ENCODE measurements around the gene ISM1. TPM values are rescaled to one million over a fixed set of nuclear protein-coding genes. Genes with fewer than 3 reads are reported as not detected.

ISM1 gene
- total RNA-seq, 1 experiment from 2014 or later, result not detected

DNA sequence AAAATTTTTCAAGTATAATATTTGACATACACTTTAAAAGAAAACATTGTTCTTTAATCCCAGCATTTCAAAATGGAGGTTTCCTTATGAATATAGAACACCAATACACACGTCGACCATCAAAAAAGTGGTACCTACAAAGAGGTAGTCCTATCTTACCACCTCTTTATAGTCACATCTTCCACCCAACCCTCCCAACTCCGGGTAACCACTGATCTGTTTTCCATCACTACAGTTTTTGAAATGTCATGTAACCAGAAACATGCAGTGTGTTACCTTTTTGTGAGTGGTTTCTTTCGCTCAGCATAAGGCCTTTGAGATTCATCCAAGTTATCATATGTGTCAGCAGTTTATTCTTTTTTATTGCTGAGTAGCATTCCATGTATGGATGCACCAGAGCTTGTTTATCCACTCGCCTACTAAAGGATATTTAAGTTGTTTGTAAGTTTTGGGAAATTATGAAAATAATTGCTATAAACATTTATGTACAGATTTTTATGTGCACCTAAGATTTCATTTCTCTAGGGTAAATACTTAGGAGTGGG, 104.8 kb downstream of the ISM1 start:
- Mint-ChIP-seq H3K9me3 (ENCODE audit: low read depth, unreplicated experiment) (peaks cover 6% of the 10 kb centered on the region), H3K4me3 (ENCODE audit: low read depth, unreplicated experiment) (no peak overlapping the region), H3K4me1 (ENCODE audit: low read depth, unreplicated experiment) (peaks cover 26% of the 10 kb centered on the region), H3K27ac (ENCODE audit: unreplicated experiment) (no peak overlapping the region), H3K36me3 (ENCODE audit: insufficient read depth, unreplicated experiment) (no peaks in the 10 kb centered on the region), H3K27me3 (ENCODE audit: unreplicated experiment) (no peaks in the 10 kb centered on the region)
- intact Hi-C loops (cut with micrococcal nuclease; ENCODE audit: unreplicated experiment), result loop anchor here (1.0 kb wide), 1 partner anchor 220 kb away; no protein-coding TSS in a partner anchor
- BruUV-seq (replicated peaks), result no TSS peak
- no peak for DNase-seq
- TF ChIP-seq, protein P1, sequence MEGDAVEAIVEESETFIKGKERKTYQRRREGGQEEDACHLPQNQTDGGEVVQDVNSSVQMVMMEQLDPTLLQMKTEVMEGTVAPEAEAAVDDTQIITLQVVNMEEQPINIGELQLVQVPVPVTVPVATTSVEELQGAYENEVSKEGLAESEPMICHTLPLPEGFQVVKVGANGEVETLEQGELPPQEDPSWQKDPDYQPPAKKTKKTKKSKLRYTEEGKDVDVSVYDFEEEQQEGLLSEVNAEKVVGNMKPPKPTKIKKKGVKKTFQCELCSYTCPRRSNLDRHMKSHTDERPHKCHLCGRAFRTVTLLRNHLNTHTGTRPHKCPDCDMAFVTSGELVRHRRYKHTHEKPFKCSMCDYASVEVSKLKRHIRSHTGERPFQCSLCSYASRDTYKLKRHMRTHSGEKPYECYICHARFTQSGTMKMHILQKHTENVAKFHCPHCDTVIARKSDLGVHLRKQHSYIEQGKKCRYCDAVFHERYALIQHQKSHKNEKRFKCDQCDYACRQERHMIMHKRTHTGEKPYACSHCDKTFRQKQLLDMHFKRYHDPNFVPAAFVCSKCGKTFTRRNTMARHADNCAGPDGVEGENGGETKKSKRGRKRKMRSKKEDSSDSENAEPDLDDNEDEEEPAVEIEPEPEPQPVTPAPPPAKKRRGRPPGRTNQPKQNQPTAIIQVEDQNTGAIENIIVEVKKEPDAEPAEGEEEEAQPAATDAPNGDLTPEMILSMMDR (IDR thresholded peaks at IDR 0.05; ENCODE audit: unreplicated experiment), result no peak
- CTCF ChIA-PET, result no interaction called here

DNA sequence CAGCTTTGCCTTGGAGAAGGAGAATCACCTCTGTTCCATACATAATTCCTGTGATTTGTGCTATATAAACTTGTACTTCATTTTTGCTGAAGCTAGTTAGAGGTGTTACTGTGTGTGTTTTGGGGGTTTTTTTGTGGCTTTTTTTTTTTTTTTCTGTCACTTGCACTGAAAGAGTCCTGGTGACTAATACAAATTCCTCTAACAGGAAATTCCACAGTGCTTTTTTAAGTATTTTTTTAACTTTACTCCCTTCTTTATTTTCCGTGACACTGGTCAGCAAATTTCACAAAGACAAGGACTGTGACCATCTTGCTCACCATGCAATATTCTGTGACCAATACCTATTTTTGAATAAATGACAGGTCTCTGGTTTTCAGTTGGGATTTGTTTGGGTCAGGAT, 110.5 kb downstream of the ISM1 start:
- Mint-ChIP-seq H3K4me1 (ENCODE audit: low read depth, unreplicated experiment) (peaks cover 50% of the 10 kb centered on the region), H3K27me3 (ENCODE audit: unreplicated experiment) (no peaks in the 10 kb centered on the region), H3K9me3 (ENCODE audit: low read depth, unreplicated experiment) (peaks cover 6% of the 10 kb centered on the region), H3K36me3 (ENCODE audit: insufficient read depth, unreplicated experiment) (no peaks in the 10 kb centered on the region), H3K27ac (ENCODE audit: unreplicated experiment) (peak overlapping the region; percentile 48), H3K4me3 (ENCODE audit: low read depth, unreplicated experiment) (no peak overlapping the region)
- CTCF ChIA-PET, result interaction anchor here (0.6 to 1.7 kb wide), 2 partner anchors 215 to 257 kb away, joined by 3 to 4 read pairs; no protein-coding TSS in a partner anchor
- TF ChIP-seq, protein P1 (IDR thresholded peaks at IDR 0.05; ENCODE audit: unreplicated experiment), result no peak
- no TSS peak for BruUV-seq (replicated peaks)
- intact Hi-C loops (cut with micrococcal nuclease; ENCODE audit: unreplicated experiment), result no loop called here
- DNase-seq, result no peak

DNA sequence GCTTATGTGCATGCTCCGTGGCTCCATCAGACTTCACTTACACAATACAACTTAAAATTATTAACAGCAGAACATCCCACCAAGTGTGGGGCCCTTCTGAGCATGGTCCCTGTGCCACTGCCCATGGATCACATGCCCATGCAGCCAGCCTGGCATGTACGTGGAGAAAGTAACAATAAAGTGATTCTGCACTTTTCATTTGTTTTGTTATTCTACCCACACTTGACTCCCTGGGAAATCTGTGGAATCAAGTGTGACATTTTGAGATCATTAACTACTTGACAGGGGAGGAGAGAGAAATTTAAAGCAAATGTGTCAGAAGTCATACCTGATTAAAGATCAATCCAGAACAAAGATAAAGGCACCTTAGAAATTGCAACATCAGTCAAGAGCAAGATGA, 112.0 kb downstream of the ISM1 start:
- Mint-ChIP-seq H3K9me3 (ENCODE audit: low read depth, unreplicated experiment) (no peaks in the 10 kb centered on the region), H3K4me1 (ENCODE audit: low read depth, unreplicated experiment) (peaks cover 63% of the 10 kb centered on the region), H3K36me3 (ENCODE audit: insufficient read depth, unreplicated experiment) (no peaks in the 10 kb centered on the region), H3K4me3 (ENCODE audit: low read depth, unreplicated experiment) (no peak overlapping the region), H3K27ac (ENCODE audit: unreplicated experiment) (peak overlapping the region; percentile 93), H3K27me3 (ENCODE audit: unreplicated experiment) (no peaks in the 10 kb centered on the region)
- no peak for DNase-seq
- no TSS peak for BruUV-seq (replicated peaks)
- intact Hi-C loops (cut with micrococcal nuclease; ENCODE audit: unreplicated experiment), result no loop called here
- CTCF ChIA-PET, result no interaction called here
- TF ChIP-seq, protein P1 (IDR thresholded peaks at IDR 0.05; ENCODE audit: unreplicated experiment), result no peak

DNA sequence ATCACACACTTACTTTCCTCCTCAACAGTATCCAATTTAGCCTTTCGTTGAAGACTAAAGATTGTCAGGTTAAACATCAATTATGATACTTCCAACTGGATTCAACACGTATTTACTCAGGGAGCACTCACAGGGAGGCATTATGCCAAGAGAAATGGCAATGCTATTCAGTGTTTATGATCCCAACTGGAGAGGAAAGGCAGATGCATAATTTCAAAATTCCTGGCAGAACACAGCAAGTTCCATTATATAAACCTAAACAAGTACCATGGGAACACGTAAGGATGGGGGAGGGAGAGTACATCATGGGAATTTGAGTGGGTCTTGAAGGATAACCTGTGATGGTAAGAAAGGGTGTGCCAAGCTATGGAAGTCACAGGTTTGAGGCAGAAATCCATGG, 112.7 kb downstream of the ISM1 start:
- no TSS peak for BruUV-seq (replicated peaks)
- intact Hi-C loops (cut with micrococcal nuclease; ENCODE audit: unreplicated experiment), result no loop called here
- TF ChIP-seq, protein P1 (IDR thresholded peaks at IDR 0.05; ENCODE audit: unreplicated experiment), result no peak
- Mint-ChIP-seq H3K9me3 (ENCODE audit: low read depth, unreplicated experiment) (no peaks in the 10 kb centered on the region), H3K27ac (ENCODE audit: unreplicated experiment) (peak overlapping the region; percentile 93), H3K4me1 (ENCODE audit: low read depth, unreplicated experiment) (peaks cover 68% of the 10 kb centered on the region), H3K27me3 (ENCODE audit: unreplicated experiment) (no peaks in the 10 kb centered on the region), H3K4me3 (ENCODE audit: low read depth, unreplicated experiment) (no peak overlapping the region), H3K36me3 (ENCODE audit: insufficient read depth, unreplicated experiment) (no peaks in the 10 kb centered on the region)
- no peak for DNase-seq
- CTCF ChIA-PET, result no interaction called here
